PC-9 (cell line): ENCODE measurements around the gene HPS1. TPM values are rescaled to one million over a fixed set of nuclear protein-coding genes. Genes with fewer than 3 reads are reported as not detected.

ENCODE experiments used
- BruUV-seq: library from RNA; stranded (reverse); fragments of 400-500 nt; replicated peaks from 2 replicates; lab custom pipeline; 2021; lab: Mats Ljungman, UMichigan
- CTCF ChIA-PET: fragments of 300-600 bp; sonication (Branson Sonifier 250); formaldehyde crosslinking; loops from one replicate; lab custom pipeline; 2022; ENCODE audit warnings: antibody characterized with exemption; lab: Charles Lee
- POLR2A ChIA-PET: fragments of 300-600 bp; sonication (Branson Sonifier 250); formaldehyde crosslinking; loops from one replicate; lab custom pipeline; 2022; ENCODE audit warnings: antibody characterized with exemption; ENCODE audit not compliant: unreplicated experiment; lab: Charles Lee
- DNase-seq, 2 experiments: peaks; one replicate each; pipeline versions ENCODE4 v3.0.0 to v3.0.0-alpha.2; 2015 to 2022; ENCODE audit warnings: mixed read lengths in 1 of 2
- H2AFZ ChIP-seq: fragments of 200-600 bp; sonication (generic); 2 replicates; pipeline ENCODE4 v1.8.1; 2017; ENCODE audit warnings: antibody characterized with exemption
- H3F3A ChIP-seq: fragments of 200-600 bp; sonication (generic); 2 replicates; pipeline ENCODE4 v1.8.1; 2017; ENCODE audit warnings: antibody characterized with exemption, mild to moderate bottlenecking, low read depth; ENCODE audit not compliant: insufficient read depth
- H3K27ac ChIP-seq: fragments of 200-600 bp; sonication (generic); 2 replicates; pipeline ENCODE4 v1.6.1; 2016; ENCODE audit warnings: mixed run types
- H3K27me3 ChIP-seq: fragments of 200-600 bp; sonication (generic); 2 replicates; pipeline ENCODE4 v1.6.1; 2016; ENCODE audit warnings: low read depth, mixed run types; ENCODE audit not compliant: insufficient read depth
- H3K36me3 ChIP-seq: fragments of 200-600 bp; sonication (generic); 2 replicates; pipeline ENCODE4 v1.6.1; 2016; ENCODE audit warnings: low read depth, mixed run types
- H3K4me1 ChIP-seq: fragments of 200-600 bp; sonication (generic); replicated peaks from 2 replicates; pipeline ENCODE4 v1.6.1; 2016; ENCODE audit warnings: mixed run types; ENCODE audit not compliant: insufficient read depth
- H3K4me2 ChIP-seq: fragments of 200-600 bp; sonication (generic); 2 replicates; pipeline ENCODE4 v1.6.1; 2017; ENCODE audit warnings: mixed run types
- H3K4me3 ChIP-seq: fragments of 200-600 bp; sonication (generic); 2 replicates; pipeline ENCODE4 v1.6.1; 2016; ENCODE audit warnings: mixed run types
- H3K79me2 ChIP-seq: fragments of 200-600 bp; sonication (generic); 2 replicates; pipeline ENCODE4 v1.6.1; 2017; ENCODE audit warnings: low read depth, mixed run types
- H3K9me2 ChIP-seq: fragments of 200-600 bp; sonication (generic); 2 replicates; pipeline ENCODE4 v1.8.1; 2017; ENCODE audit warnings: mild to moderate bottlenecking; ENCODE audit not compliant: insufficient read depth
- H3K9me3 ChIP-seq: fragments of 200-600 bp; sonication (generic); 2 replicates; pipeline ENCODE4 v1.8.1; 2016; ENCODE audit warnings: low read depth; ENCODE audit not compliant: insufficient read depth
- H4K20me1 ChIP-seq: fragments of 200-600 bp; sonication (generic); 2 replicates; pipeline ENCODE4 v1.8.1; 2017; ENCODE audit not compliant: insufficient read depth
- CTCF ChIP-seq: fragments of 200-600 bp; sonication (generic); conservative IDR thresholded peaks from 2 replicates; pipeline ENCODE4 v1.6.1; 2017; ENCODE audit warnings: mixed run types, antibody characterized with exemption, mild to moderate bottlenecking, moderate library complexity
- EZH2 ChIP-seq: fragments of 200-600 bp; sonication (generic); IDR thresholded peaks from 2 replicates; pipeline ENCODE4 v1.8.0; 2017; ENCODE audit warnings: antibody characterized with exemption, low read depth
- intact Hi-C: fragments of 100-400 bp; cut with micrococcal nuclease; formaldehyde crosslinking; loops from one replicate; pipeline ENCODE4 v1.10.0; 2022; ENCODE audit not compliant: unreplicated experiment
- total RNA-seq: library from RNA; stranded (reverse); gene quantifications from 2 replicates; pipeline ENCODE4 v1.2.3, GENCODE V29; 2021

Gene HPS1
- total RNA-seq, 1 experiment from 2014 or later, result 43.2 TPM

DNA sequence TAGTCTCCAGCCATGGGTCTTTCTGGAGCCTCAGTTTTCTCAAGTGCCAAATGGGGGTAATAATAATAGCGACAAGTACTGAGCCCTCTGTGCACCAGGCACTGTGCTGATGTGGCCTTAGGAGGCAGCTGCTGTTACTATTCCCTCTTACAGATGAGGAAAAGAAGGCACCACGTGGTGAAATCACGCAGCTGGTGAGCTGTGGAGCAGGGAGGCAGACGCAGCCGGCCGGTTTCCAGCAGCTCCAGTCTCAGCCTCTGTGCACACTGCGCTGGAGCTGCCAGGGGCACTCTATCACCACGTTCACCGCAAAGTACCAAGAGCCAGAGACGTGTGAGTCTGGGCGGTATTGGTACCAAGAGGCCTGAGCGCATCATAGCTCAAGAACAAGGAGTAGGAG, 41.3 kb downstream of the HPS1 start:
- H4K20me1 ChIP-seq, result no peaks in the 10 kb centered on the region
- intact Hi-C loops, result no loop called here
- CTCF ChIA-PET, result interaction anchor here (0.6 kb wide), 1 partner anchor 20 kb away, joined by 3 read pairs; no protein-coding TSS in a partner anchor
- H3K4me3 ChIP-seq, result no peak overlapping the region
- DNase-seq, result no peak
- H3K4me1 ChIP-seq, result peaks cover 29% of the 10 kb centered on the region
- no peaks in the 10 kb centered on the region for H3K79me2 ChIP-seq
- H3K27ac ChIP-seq, result peak overlapping the region; percentile 90; the same call in 1 of the 2 replicates
- H3F3A ChIP-seq, result peaks cover 18% of the 10 kb centered on the region; the same call in 1 of the 2 replicates
- no peaks in the 10 kb centered on the region for H3K36me3 ChIP-seq
- no peaks in the 10 kb centered on the region for H3K27me3 ChIP-seq
- no peaks in the 10 kb centered on the region for H3K9me2 ChIP-seq
- TF ChIP-seq EZH2 (no peak), CTCF (no peak)
- peak overlapping the region; percentile 73 for H3K4me2 ChIP-seq
- no peaks in the 10 kb centered on the region for H3K9me3 ChIP-seq
- no TSS peak for BruUV-seq
- no peak overlapping the region for H2AFZ ChIP-seq
- POLR2A ChIA-PET, result no interaction called here

DNA sequence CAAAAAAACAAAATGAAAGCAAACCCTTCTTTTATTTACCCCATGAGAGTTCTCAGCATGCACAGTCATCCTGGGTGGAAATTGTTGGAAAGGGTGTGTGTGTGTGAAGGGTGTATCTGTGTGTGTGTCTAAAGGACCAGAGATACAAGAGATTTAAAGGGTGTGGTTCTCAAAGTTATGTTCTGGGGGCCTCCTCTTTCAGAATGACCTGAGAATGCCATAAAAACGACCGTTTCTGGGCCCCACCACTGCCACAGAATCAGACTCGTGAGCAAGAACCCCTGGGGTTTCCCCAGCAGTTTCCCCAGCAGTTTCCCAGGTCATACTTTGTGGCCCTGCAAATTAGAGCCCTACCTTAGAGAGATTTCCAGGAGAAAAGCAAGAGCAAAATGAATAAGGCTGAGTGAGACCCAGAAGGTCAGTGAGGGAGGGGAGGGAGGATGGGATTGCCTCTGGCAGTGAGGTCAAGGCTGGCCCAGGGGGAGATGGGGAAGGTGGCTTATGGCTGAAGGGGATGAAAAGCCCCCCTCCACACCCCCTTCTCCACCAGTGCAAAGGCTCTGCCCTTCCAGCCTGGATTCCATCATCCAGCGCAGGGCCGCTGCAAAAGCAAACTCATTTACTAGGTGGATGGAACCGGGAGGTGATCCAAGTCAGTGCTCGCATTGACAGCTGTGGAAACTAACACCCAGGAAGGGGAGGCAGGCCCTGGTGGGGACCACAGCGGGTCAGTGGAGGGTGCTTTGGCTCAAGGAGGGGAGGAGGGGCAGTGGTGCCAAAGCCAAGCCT, 42.0 kb downstream of the HPS1 start:
- H3K27me3 ChIP-seq, result no peaks in the 10 kb centered on the region
- H3K9me3 ChIP-seq, result no peaks in the 10 kb centered on the region
- intact Hi-C loops, result no loop called here
- H3K4me1 ChIP-seq, result peaks cover 29% of the 10 kb centered on the region
- peak overlapping the region; percentile 90 for H3K27ac ChIP-seq
- H3F3A ChIP-seq, result peaks cover 18% of the 10 kb centered on the region; the same call in 1 of the 2 replicates
- BruUV-seq, result no TSS peak
- CTCF ChIA-PET, result no interaction called here
- H3K36me3 ChIP-seq, result no peaks in the 10 kb centered on the region
- POLR2A ChIA-PET, result interaction anchor here (0.7 kb wide), 1 partner anchor 10 kb away, joined by 12 read pairs; no protein-coding TSS in a partner anchor
- no peaks in the 10 kb centered on the region for H4K20me1 ChIP-seq
- peak overlapping the region; percentile 23; the same call in 1 of the 2 replicates for H2AFZ ChIP-seq
- H3K79me2 ChIP-seq, result no peaks in the 10 kb centered on the region
- H3K9me2 ChIP-seq, result no peaks in the 10 kb centered on the region
- peak overlapping the region; percentile 48; the same call in 1 of the 2 replicates for H3K4me3 ChIP-seq
- peak; percentile 20 to 72 for DNase-seq
- H3K4me2 ChIP-seq, result peak overlapping the region; percentile 73
- TF ChIP-seq CTCF (no peak), EZH2 (no peak)

DNA sequence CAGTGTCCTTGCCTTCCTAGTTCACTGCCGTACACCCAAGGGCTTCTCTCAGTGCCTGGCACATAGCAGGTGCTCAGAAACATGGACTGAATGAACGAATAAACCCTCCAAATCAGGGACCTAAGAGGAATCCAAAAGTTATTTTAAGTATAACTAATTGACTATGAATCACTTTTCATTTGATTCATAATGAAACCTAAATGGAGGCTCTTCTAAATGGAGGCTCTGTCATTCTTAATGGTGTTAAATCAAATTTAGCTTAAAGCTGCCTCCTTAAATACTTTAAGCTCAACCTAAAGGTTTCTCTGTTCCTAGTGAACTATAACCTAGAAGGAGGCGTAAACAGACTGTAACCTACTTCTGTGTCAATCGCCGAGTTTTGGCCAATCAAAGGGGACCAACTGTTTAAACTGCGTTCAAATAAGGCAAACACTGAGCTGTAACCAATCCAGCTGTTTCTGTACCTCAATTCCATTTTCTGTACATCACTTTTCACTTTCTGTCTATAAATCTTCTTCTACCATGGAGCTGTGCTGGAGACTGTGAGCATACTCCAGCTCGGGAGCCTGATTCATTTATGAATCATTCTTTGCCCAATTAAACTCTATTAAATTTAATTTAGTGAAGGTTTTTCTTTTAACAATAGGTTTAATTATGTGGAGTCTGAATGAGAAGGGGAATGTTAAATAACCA, 42.8 kb downstream of the HPS1 start:
- peaks cover 29% of the 10 kb centered on the region for H3K4me1 ChIP-seq
- H4K20me1 ChIP-seq, result no peaks in the 10 kb centered on the region
- ChIA-PET CTCF (no interaction called here), POLR2A (interaction anchor here (0.7 kb wide), 1 partner anchor 9 kb away, joined by 12 read pairs; no protein-coding TSS in a partner anchor)
- no peaks in the 10 kb centered on the region for H3K27me3 ChIP-seq
- H2AFZ ChIP-seq, result peak overlapping the region; percentile 23; the same call in 1 of the 2 replicates
- no peaks in the 10 kb centered on the region for H3K79me2 ChIP-seq
- peak overlapping the region; percentile 73 for H3K4me2 ChIP-seq
- BruUV-seq, result no TSS peak
- intact Hi-C loops, result no loop called here
- H3K9me2 ChIP-seq, result no peaks in the 10 kb centered on the region
- peak overlapping the region; percentile 90 for H3K27ac ChIP-seq
- H3K4me3 ChIP-seq, result peak overlapping the region; percentile 48; the same call in 1 of the 2 replicates
- no peaks in the 10 kb centered on the region for H3K36me3 ChIP-seq
- TF ChIP-seq CTCF (no peak), EZH2 (no peak)
- H3K9me3 ChIP-seq, result no peaks in the 10 kb centered on the region
- peak in 1 of 2 experiments; percentile 40 for DNase-seq
- peaks cover 18% of the 10 kb centered on the region; the same call in 1 of the 2 replicates for H3F3A ChIP-seq
